H1 (cell line): ENCODE data around the gene CIROP. TPM values are rescaled to one million over a fixed set of nuclear protein-coding genes. Genes with fewer than 3 reads are reported as not detected.

ENCODE experiments used
- CTCF ChIA-PET: fragments of 300-600 bp; sonication (Branson Sonifier 250); formaldehyde crosslinking; loops from one replicate; lab custom pipeline; 2021; ENCODE audit not compliant: partially characterized antibody; lab: Charles Lee
- POLR2A ChIA-PET: fragments of 300-600 bp; sonication (Branson Sonifier 250); formaldehyde crosslinking; loops from one replicate; lab custom pipeline; 2021; ENCODE audit warnings: inconsistent platforms; ENCODE audit not compliant: partially characterized antibody; lab: Charles Lee
- DNase-seq, 2 experiments: peaks; one replicate each; pipeline versions ENCODE4 v3.0.0 to v3.0.0-alpha.2; 2010 to 2022; ENCODE audit warnings: low spot score in 2 of 2, low read depth in 1 of 2, mixed read lengths in 1 of 2
- FAIRE-seq: peaks from 2 replicates; lab custom pipeline; 2011; peaks lifted over from hg19 to GRCh38; lab: Jason Lieb, UNC
- H2AFZ ChIP-seq: 2 replicates; pipeline ENCODE4 v1.8.1; 2012; ENCODE audit warnings: low read length, inconsistent platforms
- H2AK5ac ChIP-seq: 2 replicates; pipeline ENCODE4 v1.6.1; 2013; ENCODE audit warnings: low read depth, low read length
- H2BK120ac ChIP-seq: replicated peaks from 2 replicates; pipeline ENCODE3; 2013; ENCODE audit warnings: low read depth, low read length, inconsistent platforms
- H2BK12ac ChIP-seq: 2 replicates; pipeline ENCODE4 v1.6.1; 2013; ENCODE audit warnings: low read depth, low read length
- H2BK15ac ChIP-seq: 2 replicates; pipeline ENCODE4 v1.6.1; 2013; ENCODE audit warnings: low read length
- H2BK20ac ChIP-seq: 2 replicates; pipeline ENCODE4 v1.6.1; 2013; ENCODE audit warnings: low read length
- H2BK5ac ChIP-seq: 2 replicates; pipeline ENCODE4 v1.6.1; 2013; ENCODE audit warnings: low read depth, low read length
- H3K14ac ChIP-seq: 2 replicates; pipeline ENCODE4 v1.6.1; 2013; ENCODE audit warnings: inconsistent platforms; ENCODE audit not compliant: insufficient read length
- H3K18ac ChIP-seq: 2 replicates; pipeline ENCODE4 v1.6.1; 2013; ENCODE audit warnings: low read length; ENCODE audit errors: extremely low read depth
- H3K23ac ChIP-seq: 2 replicates; pipeline ENCODE4 v1.6.1; 2013; ENCODE audit warnings: inconsistent platforms; ENCODE audit not compliant: insufficient read length
- H3K23me2 ChIP-seq: 2 replicates; pipeline ENCODE4 v1.6.1; 2013; ENCODE audit warnings: low read depth, low read length
- H3K27ac ChIP-seq: 2 replicates; pipeline ENCODE4 v1.6.1; 2011; ENCODE audit warnings: low read depth, low read length, inconsistent platforms
- H3K27me3 ChIP-seq, 4 experiments: replicated peaks in 1 of 4; 1 replicate in 1 of 4; 2 replicates in 3 of 4; pipeline versions ENCODE4 v1.6.1 to v1.8.1; 2011 to 2013; ENCODE audit warnings: low read length in 3 of 4, mild to moderate bottlenecking in 3 of 4, inconsistent platforms in 2 of 4, mixed read lengths in 2 of 4, moderate library complexity in 1 of 4; ENCODE audit not compliant: control insufficient read depth in 3 of 4, insufficient read depth in 3 of 4; ENCODE audit errors: extremely low read depth in 1 of 4
- H3K36me3 ChIP-seq, 4 experiments: 2 replicates each; pipeline versions ENCODE4 v1.6.1 to v1.8.1; 2011 to 2013; ENCODE audit warnings: mild to moderate bottlenecking in 4 of 4, low read length in 3 of 4, moderate library complexity in 2 of 4, control low read depth in 1 of 4, inconsistent platforms in 1 of 4; ENCODE audit not compliant: insufficient read depth in 4 of 4, control insufficient read depth in 2 of 4
- H3K4ac ChIP-seq: replicated peaks from 2 replicates; pipeline ENCODE3; 2013; ENCODE audit warnings: low read length, low read depth, mixed read lengths, inconsistent platforms; ENCODE audit not compliant: insufficient read length
- H3K4me1 ChIP-seq, 4 experiments: replicated peaks in 1 of 4; 1 replicate in 1 of 4; 2 replicates in 3 of 4; pipeline versions ENCODE4 v1.6.1 to v1.8.1; 2011 to 2013; ENCODE audit warnings: low read length in 3 of 4, inconsistent platforms in 2 of 4, mixed read lengths in 1 of 4; ENCODE audit not compliant: insufficient read depth in 4 of 4, control insufficient read depth in 3 of 4
- H3K4me2 ChIP-seq, 2 experiments: 2 replicates each; pipeline versions ENCODE4 v1.6.1 to v1.8.1; 2011 to 2013; ENCODE audit warnings: low read depth in 2 of 2, low read length in 2 of 2, control low read depth in 1 of 2, inconsistent platforms in 1 of 2, mild to moderate bottlenecking in 1 of 2; ENCODE audit not compliant: insufficient read depth in 1 of 2
- H3K4me3 ChIP-seq, 4 experiments: fragments of 200-600, 300-600 bp in 1 of 4; sonication (generic), shearing (Covaris generic), sonication (Bioruptor Twin) in 1 of 4; 2 replicates each; pipeline versions ENCODE4 v1.5.1 to v1.8.1; 2011 to 2016; ENCODE audit warnings: low read length in 4 of 4, low read depth in 3 of 4, control low read depth in 2 of 4, inconsistent platforms in 2 of 4, mild to moderate bottlenecking in 2 of 4, mixed read lengths in 1 of 4, moderate library complexity in 1 of 4; ENCODE audit not compliant: insufficient read depth in 2 of 4; ENCODE audit errors: extremely low read depth in 1 of 4
- H3K56ac ChIP-seq: replicated peaks from 2 replicates; pipeline ENCODE3; 2013; ENCODE audit warnings: low read depth, mild to moderate bottlenecking, mixed read lengths, low read length, inconsistent platforms; ENCODE audit not compliant: insufficient read length
- H3K79me1 ChIP-seq: 2 replicates; pipeline ENCODE4 v1.6.1; 2013; ENCODE audit warnings: low read depth, low read length, control low read depth
- H3K79me2 ChIP-seq, 2 experiments: 2 replicates each; pipeline versions ENCODE4 v1.6.1 to v1.8.1; 2012 to 2013; ENCODE audit warnings: low read length in 2 of 2, mild to moderate bottlenecking in 2 of 2, inconsistent platforms in 1 of 2; ENCODE audit not compliant: insufficient read depth in 2 of 2, control insufficient read depth in 1 of 2
- H3K9ac ChIP-seq, 4 experiments: replicated peaks in 1 of 4; 1 replicate in 1 of 4; 2 replicates in 3 of 4; pipeline versions ENCODE4 v1.6.1 to v1.8.1; 2011 to 2013; ENCODE audit warnings: low read depth in 3 of 4, low read length in 3 of 4, control low read depth in 2 of 4, mild to moderate bottlenecking in 2 of 4, moderate library complexity in 2 of 4, inconsistent platforms in 1 of 4; ENCODE audit errors: extremely low read depth in 1 of 4
- H3K9me3 ChIP-seq, 2 experiments: 2 replicates each; pipeline versions ENCODE4 v1.6.1 to v1.8.1; 2012 to 2013; ENCODE audit warnings: mild to moderate bottlenecking in 2 of 2, moderate library complexity in 2 of 2, control low read depth in 1 of 2, inconsistent platforms in 1 of 2, low read depth in 1 of 2, low read length in 1 of 2, mixed read lengths in 1 of 2; ENCODE audit not compliant: insufficient read depth in 2 of 2
- H4K20me1 ChIP-seq, 2 experiments: replicated peaks in 1 of 2; 2 replicates each; pipeline versions ENCODE3 to v1.8.1; 2011 to 2013; ENCODE audit warnings: inconsistent platforms in 2 of 2, low read length in 2 of 2, mild to moderate bottlenecking in 1 of 2; ENCODE audit not compliant: insufficient read depth in 2 of 2, control insufficient read depth in 1 of 2
- H4K5ac ChIP-seq: 2 replicates; pipeline ENCODE4 v1.6.1; 2013; ENCODE audit warnings: low read length, low read depth, mixed read lengths, inconsistent platforms; ENCODE audit not compliant: insufficient read length
- H4K8ac ChIP-seq: 2 replicates; pipeline ENCODE4 v1.8.0; 2013; ENCODE audit warnings: mild to moderate bottlenecking, moderate library complexity, low read length, inconsistent platforms; ENCODE audit not compliant: insufficient read depth; ENCODE audit errors: extremely low read depth
- H4K91ac ChIP-seq: replicated peaks from 2 replicates; pipeline ENCODE3; 2013; ENCODE audit warnings: low read length, mixed read lengths, inconsistent platforms; ENCODE audit not compliant: insufficient read length
- SIN3A ChIP-seq, 2 experiments: IDR thresholded peaks in 1 of 2; conservative IDR thresholded peaks in 1 of 2; 2 replicates each; pipeline ENCODE4 v1.6.1; 2011 to 2012; ENCODE audit warnings: low read length in 2 of 2, improper control_type of control experiment in 1 of 2, low read depth in 1 of 2, mild to moderate bottlenecking in 1 of 2
- WGBS, 2 experiments: shearing (Covaris generic) in 1 of 2; methylation state at CpG; one replicate each; pipeline versions ENCODE4 v1.1.6 to v1.1.7; 2013 to 2015; ENCODE audit warnings: low lambda C conversion rate in 2 of 2, mixed read lengths in 2 of 2, inconsistent platforms in 1 of 2, low coverage in 1 of 2, missing lambda C conversion rate in 1 of 2; ENCODE audit not compliant: insufficient replicate concordance in 2 of 2, insufficient coverage in 1 of 2, insufficient read length in 1 of 2; ENCODE audit errors: extremely low coverage in 1 of 2, missing lambda C conversion rate in 1 of 2; 5-methylcytosine and 5-hydroxymethylcytosine counted together
- polyA plus RNA-seq, 7 experiments: library from polyadenylated mRNA; depleted of rRNA in 3 of 7; stranded (reverse) in 5 of 7; unstranded in 2 of 7; fragments of >200 nt in 5 of 7; fragments of 200-250 nt in 2 of 7; gene quantifications; 1 replicate in 5 of 7; 2 replicates in 1 of 7; 4 replicates in 1 of 7; pipeline versions ENCODE4 v1.2.1 to v1.2.3, GENCODE V29; 2011 to 2013; ENCODE audit warnings: missing spikeins in 2 of 7, mixed read lengths in 2 of 7
- total RNA-seq: library from RNA; stranded (reverse); fragmentation: NEBNext Ultra II Directional; extraction: Animal tissue kit (Norgen Biotek cat#: 25700); gene quantifications from 2 replicates; pipeline ENCODE4 v1.2.1, GENCODE V29; 2021

The CIROP gene
- total and polyA plus RNA-seq, 2 of the 8 experiments (the other 6 are each of a cell fraction or from before 2014, with no cell fraction given): 0.06 TPM; not detected in 1

GRCh38 chr14:23109769-23110168 is 5.0 kb upstream of the CIROP start:
- no peak for FAIRE-seq
- Histone ChIP-seq H3K36me3 (no peaks in the 10 kb centered on the region), H3K9me3 (peaks cover 3 to 4% of the 10 kb centered on the region in 2 experiments; a peak in 2 of 4 replicates), H4K5ac (no peak overlapping the region), H3K18ac (no peak overlapping the region), H2AK5ac (no peak overlapping the region), H3K4me1 (peaks cover 6 to 18% (median 13%) of the 10 kb centered on the region in 4 experiments), H2BK12ac (no peak overlapping the region), H3K56ac (no peak overlapping the region), H3K9ac (no peak overlapping the region), H3K4me2 (no peak overlapping the region), H3K14ac (no peak overlapping the region), H4K8ac (no peak overlapping the region), H2BK120ac (no peak overlapping the region), H3K27ac (no peak overlapping the region), H3K23me2 (no peaks in the 10 kb centered on the region; the same call in 1 of the 2 replicates), H3K27me3 (peaks cover 0 to 3% (median 0%) of the 10 kb centered on the region in 4 experiments; a peak in 2 of 7 replicates), H2BK5ac (no peak overlapping the region), H2AFZ (no peak overlapping the region), H4K20me1 (no peaks in the 10 kb centered on the region), H4K91ac (no peak overlapping the region), H3K4me3 (no peak overlapping the region), H2BK20ac (no peak overlapping the region), H3K4ac (no peak overlapping the region), H3K79me1 (no peaks in the 10 kb centered on the region), H2BK15ac (no peak overlapping the region), H3K23ac (no peak overlapping the region)
- no peak for DNase-seq
- WGBS, 2 experiments: 90% methylated on average over 1 of the region's 1 CpG; no CpG with 5 or more reads in 1 of the 2 experiments
- CTCF ChIA-PET: interaction anchor here (0.5 to 3.4 kb wide), 11 partner anchors 10 to 223 kb away, joined by 3 to 19 read pairs (median 4); no protein-coding TSS in a partner anchor
- TF ChIP-seq SIN3A (conservative IDR thresholded peaks at IDR 0.05 in 1 of 2, IDR thresholded peaks at IDR 0.05 in 1 of 2; ENCODE audit: low read depth in 1 of 2, low read length in 2 of 2): no peak
- TF ChIP-seq, all 59 proteins: peak for 0
- H3K79me2 ChIP-seq: no peaks in the 10 kb centered on the region
- POLR2A ChIA-PET: interaction anchor here (1.0 to 1.7 kb wide), 7 partner anchors 8 to 214 kb away, joined by 3 to 9 read pairs (median 4); partner anchors contain the start of genes ACIN1 and C14orf119
